Parietal lobe (tissue), 1 donor: ENCODE results near the gene CDCA7L. TPM values are rescaled to one million over a fixed set of nuclear protein-coding genes. Genes with fewer than 3 reads are reported as not detected.

Experiments used
- total RNA-seq: library from RNA; depleted of rRNA; stranded (reverse); fragments of >200 nt; gene quantifications from one replicate; pipeline ENCODE4 v1.2.3, GENCODE V29; 2014

The CDCA7L gene
- 58.2 TPM for total RNA-seq

DNA sequence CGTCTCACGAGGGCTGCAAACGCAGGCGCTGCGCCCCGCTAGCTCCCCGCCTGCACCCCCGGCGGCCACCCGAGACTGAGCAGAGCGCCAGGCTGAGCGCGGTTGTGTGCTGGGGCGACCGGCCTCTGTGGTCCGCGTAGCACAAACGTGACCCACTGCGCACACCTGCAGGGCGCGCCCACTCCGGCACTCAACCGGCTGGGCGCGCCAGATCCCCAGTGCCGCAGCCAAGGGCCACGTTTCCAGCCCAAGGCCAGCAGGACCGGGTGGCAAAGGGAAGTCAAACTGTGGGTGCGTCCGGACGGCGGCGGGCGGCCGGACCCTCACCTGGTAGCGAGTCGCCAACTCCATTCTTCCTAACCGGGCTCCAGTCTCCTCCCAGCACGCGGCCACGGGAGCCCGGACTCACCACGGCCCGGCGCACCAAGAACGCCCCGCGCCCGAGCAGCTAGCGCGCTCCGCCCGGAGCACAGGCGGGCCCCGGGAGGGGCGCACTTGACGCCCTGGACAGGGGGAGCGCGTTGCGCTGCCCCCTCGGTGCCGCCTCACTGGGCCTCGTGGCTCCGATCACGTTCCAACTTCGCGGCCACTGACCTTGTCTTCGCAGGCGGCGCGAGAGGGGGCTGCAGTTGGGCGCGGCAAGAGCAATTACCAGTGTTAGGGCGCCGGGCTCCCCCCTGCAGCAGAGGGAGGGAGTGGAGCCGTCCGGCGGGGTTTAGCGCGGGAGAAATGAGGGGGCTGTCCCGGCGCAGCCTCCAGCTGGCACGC lies at the start of gene CDCA7L:
TSS of gene CDCA7L (minus strand) at position 446 of the 768 bp plus-strand sequence. CDS start at position 351, 95 bp downstream.

